Astrocyte (in vitro differentiated cells and primary cell): ENCODE measurements around the gene C1orf35. TPM values are rescaled to one million over a fixed set of nuclear protein-coding genes. Genes with fewer than 3 reads are reported as not detected.

Experiments
- DNase-seq: peaks from one replicate; pipeline ENCODE4 v3.0.0-alpha.2; 2010; ENCODE audit warnings: low read depth
- FAIRE-seq: peaks from 2 replicates; lab custom pipeline; 2011; peaks lifted over from hg19 to GRCh38; lab: Jason Lieb, UNC
- H2AFZ ChIP-seq: 2 replicates; pipeline ENCODE4 v1.6.0; 2012; ENCODE audit warnings: low read depth, low read length, inconsistent platforms
- H3K27ac ChIP-seq: 2 replicates; pipeline ENCODE4 v1.5.1; 2011; ENCODE audit warnings: low read depth, low read length, inconsistent platforms
- H3K27me3 ChIP-seq: 2 replicates; pipeline ENCODE4 v1.6.0; 2011; ENCODE audit warnings: low read length, inconsistent platforms; ENCODE audit not compliant: insufficient read depth
- H3K36me3 ChIP-seq: 2 replicates; pipeline ENCODE4 v1.5.1; 2011; ENCODE audit warnings: low read length, inconsistent platforms; ENCODE audit not compliant: insufficient read depth
- H3K4me1 ChIP-seq: 2 replicates; pipeline ENCODE4 v1.5.1; 2011; ENCODE audit warnings: low read length, inconsistent platforms; ENCODE audit not compliant: insufficient read depth
- H3K4me2 ChIP-seq: 2 replicates; pipeline ENCODE4 v1.6.0; 2012; ENCODE audit warnings: low read length, inconsistent platforms
- H3K4me3 ChIP-seq: 2 replicates; pipeline ENCODE4 v1.5.1; 2011; ENCODE audit warnings: low read depth, mild to moderate bottlenecking, low read length, inconsistent platforms; ENCODE audit not compliant: insufficient read depth
- H3K79me2 ChIP-seq: 2 replicates; pipeline ENCODE4 v1.6.0; 2012; ENCODE audit warnings: mild to moderate bottlenecking, low read length, inconsistent platforms; ENCODE audit not compliant: insufficient read depth
- H3K9ac ChIP-seq: 2 replicates; pipeline ENCODE4 v1.6.0; 2012; ENCODE audit warnings: mild to moderate bottlenecking, low read length, inconsistent platforms
- H3K9me3 ChIP-seq: 2 replicates; pipeline ENCODE4 v1.5.1; 2012; ENCODE audit warnings: low read depth, mild to moderate bottlenecking, low read length, inconsistent platforms; ENCODE audit not compliant: insufficient read depth
- H4K20me1 ChIP-seq: 2 replicates; pipeline ENCODE4 v1.6.0; 2012; ENCODE audit warnings: low read length, inconsistent platforms; ENCODE audit not compliant: insufficient read depth
- H3K27ac Mint-ChIP-seq: one replicate; pipeline ENCODE4 v1.8.0; 2021; ENCODE audit warnings: mild to moderate bottlenecking, mixed read lengths; ENCODE audit not compliant: unreplicated experiment
- H3K27me3 Mint-ChIP-seq: one replicate; pipeline ENCODE4 v1.8.0; 2021; ENCODE audit warnings: low read depth, mixed read lengths; ENCODE audit not compliant: unreplicated experiment
- H3K36me3 Mint-ChIP-seq: one replicate; pipeline ENCODE4 v1.8.0; 2021; ENCODE audit warnings: low read depth, mixed read lengths; ENCODE audit not compliant: unreplicated experiment
- H3K4me1 Mint-ChIP-seq: one replicate; pipeline ENCODE4 v1.8.0; 2021; ENCODE audit warnings: low read depth, mixed read lengths; ENCODE audit not compliant: unreplicated experiment
- H3K4me3 Mint-ChIP-seq: one replicate; pipeline ENCODE4 v1.8.0; 2021; ENCODE audit warnings: mild to moderate bottlenecking, moderate library complexity, mixed read lengths; ENCODE audit not compliant: unreplicated experiment
- H3K9me3 Mint-ChIP-seq: one replicate; pipeline ENCODE4 v1.8.0; 2021; ENCODE audit warnings: mild to moderate bottlenecking, mixed read lengths; ENCODE audit not compliant: unreplicated experiment
- CTCF ChIP-seq: IDR thresholded peaks from 2 replicates; pipeline ENCODE4 v1.5.1; 2011; ENCODE audit warnings: low read depth, mild to moderate bottlenecking, inconsistent platforms, low read length, moderate library complexity; ENCODE audit not compliant: insufficient read depth
- EZH2 ChIP-seq: IDR thresholded peaks from 2 replicates; pipeline ENCODE4 v1.6.1; 2012; ENCODE audit warnings: mild to moderate bottlenecking, low read length, inconsistent platforms; ENCODE audit not compliant: insufficient read depth
- total RNA-seq: library from RNA; stranded (reverse); gene quantifications from 2 replicates; pipeline ENCODE4 v1.2.1, GENCODE V29; 2021

Gene C1orf35
- total RNA-seq, 1 donor from 2014 or later, result 21.8 TPM

- peaks cover 17% of the 10 kb centered on the region for H3K36me3 Mint-ChIP-seq
- H3K4me2 ChIP-seq, result no peak overlapping the region
- peaks cover 3% of the 10 kb centered on the region for H3K9me3 Mint-ChIP-seq
- peaks cover 23% of the 10 kb centered on the region for H3K4me1 Mint-ChIP-seq
- no peak overlapping the region for H2AFZ ChIP-seq
- H4K20me1 ChIP-seq, result peaks cover 86% of the 10 kb centered on the region
- no peak overlapping the region for H3K9ac ChIP-seq
- peaks cover 15% of the 10 kb centered on the region for H3K36me3 ChIP-seq
- H3K4me1 ChIP-seq, result peaks cover 1% of the 10 kb centered on the region
- DNase-seq (no peak), FAIRE-seq (no peak)
- TF ChIP-seq CTCF (no peak), EZH2 (no peak)
- H3K79me2 ChIP-seq, result peaks cover 94% of the 10 kb centered on the region
- no peaks in the 10 kb centered on the region for H3K27me3 Mint-ChIP-seq
- no peaks in the 10 kb centered on the region for H3K27me3 ChIP-seq
- H3K27ac Mint-ChIP-seq, result no peak overlapping the region
- H3K27ac ChIP-seq, result no peak overlapping the region
- H3K4me3 Mint-ChIP-seq, result no peak overlapping the region
- H3K9me3 ChIP-seq, result peaks cover 10% of the 10 kb centered on the region
- H3K4me3 ChIP-seq, result no peak overlapping the region
These were observed 4.7 kb downstream of the C1orf35 start for GRCh38 chr1:228098323-228098931.

GRCh38 chr1:228097333-228098081, 5.6 kb downstream of the C1orf35 start:
- Histone ChIP-seq H3K4me2 (no peak overlapping the region), H3K36me3 (peaks cover 15% of the 10 kb centered on the region), H3K27me3 (no peaks in the 10 kb centered on the region), H3K4me1 (no peaks in the 10 kb centered on the region), H3K4me3 (no peak overlapping the region), H3K9me3 (peaks cover 10% of the 10 kb centered on the region), H2AFZ (no peak overlapping the region), H3K27ac (no peak overlapping the region), H3K79me2 (peaks cover 99% of the 10 kb centered on the region), H4K20me1 (peaks cover 95% of the 10 kb centered on the region), H3K9ac (no peak overlapping the region)
- H3K36me3 Mint-ChIP-seq, result peaks cover 17% of the 10 kb centered on the region
- H3K4me3 Mint-ChIP-seq, result no peak overlapping the region
- H3K9me3 Mint-ChIP-seq, result peaks cover 3% of the 10 kb centered on the region
- peaks cover 26% of the 10 kb centered on the region for H3K4me1 Mint-ChIP-seq
- DNase-seq (no peak), FAIRE-seq (no peak)
- H3K27me3 Mint-ChIP-seq, result no peaks in the 10 kb centered on the region
- H3K27ac Mint-ChIP-seq, result no peak overlapping the region
- TF ChIP-seq EZH2, result no peak
- TF ChIP-seq CTCF, result no peak
